Measurements from ENCODE around the gene SLC27A2.

DNA sequence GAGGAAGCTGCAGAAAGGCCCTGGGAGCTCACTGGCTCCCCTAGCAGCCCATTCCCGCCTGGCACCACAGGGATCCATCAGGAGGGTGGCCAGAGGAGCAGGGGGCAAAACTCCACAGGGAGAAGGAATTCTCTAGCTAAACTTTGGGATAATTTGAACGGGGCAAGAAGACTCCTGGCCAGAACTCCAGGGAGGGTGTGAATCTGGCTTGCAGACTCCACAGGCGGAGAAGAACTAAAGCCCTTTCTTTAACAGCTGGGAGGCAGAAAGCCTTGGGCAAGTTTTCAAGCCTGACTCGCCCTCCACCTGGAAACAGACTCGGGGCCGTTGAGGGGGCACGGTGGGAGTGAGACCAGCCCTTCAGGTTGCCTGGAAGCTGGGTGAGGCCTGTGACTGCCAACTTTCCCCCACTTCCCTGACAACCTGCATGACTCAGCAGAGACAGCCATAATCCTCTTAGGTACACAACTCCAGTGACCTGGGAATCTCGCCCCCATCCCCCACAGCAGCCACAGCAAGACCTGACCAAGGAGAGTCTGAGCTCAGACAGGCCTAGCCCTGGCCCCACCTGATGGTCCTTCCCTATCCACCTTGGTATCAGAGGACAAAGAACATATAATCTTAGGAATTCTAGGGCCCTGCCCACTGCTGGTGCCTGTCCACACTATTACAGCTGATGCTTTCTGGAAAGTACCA lies 28.6 kb downstream of the SLC27A2 start:
- TF ChIP-seq, protein P1, sequence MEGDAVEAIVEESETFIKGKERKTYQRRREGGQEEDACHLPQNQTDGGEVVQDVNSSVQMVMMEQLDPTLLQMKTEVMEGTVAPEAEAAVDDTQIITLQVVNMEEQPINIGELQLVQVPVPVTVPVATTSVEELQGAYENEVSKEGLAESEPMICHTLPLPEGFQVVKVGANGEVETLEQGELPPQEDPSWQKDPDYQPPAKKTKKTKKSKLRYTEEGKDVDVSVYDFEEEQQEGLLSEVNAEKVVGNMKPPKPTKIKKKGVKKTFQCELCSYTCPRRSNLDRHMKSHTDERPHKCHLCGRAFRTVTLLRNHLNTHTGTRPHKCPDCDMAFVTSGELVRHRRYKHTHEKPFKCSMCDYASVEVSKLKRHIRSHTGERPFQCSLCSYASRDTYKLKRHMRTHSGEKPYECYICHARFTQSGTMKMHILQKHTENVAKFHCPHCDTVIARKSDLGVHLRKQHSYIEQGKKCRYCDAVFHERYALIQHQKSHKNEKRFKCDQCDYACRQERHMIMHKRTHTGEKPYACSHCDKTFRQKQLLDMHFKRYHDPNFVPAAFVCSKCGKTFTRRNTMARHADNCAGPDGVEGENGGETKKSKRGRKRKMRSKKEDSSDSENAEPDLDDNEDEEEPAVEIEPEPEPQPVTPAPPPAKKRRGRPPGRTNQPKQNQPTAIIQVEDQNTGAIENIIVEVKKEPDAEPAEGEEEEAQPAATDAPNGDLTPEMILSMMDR (conservative IDR thresholded peaks at IDR 0.05 in 1 of 2, IDR thresholded peaks at IDR 0.05 in 1 of 2; ENCODE audit: low read depth in 1 of 2, low read length in 2 of 2): no peak
- no peak for TF ChIP-seq EZH2 (IDR thresholded peaks at IDR 0.05; ENCODE audit: low read length, missing control alignments)
